Measurements from ENCODE around the gene PSMG4. TPM values are rescaled to one million over a fixed set of nuclear protein-coding genes. Genes with fewer than 3 reads are reported as not detected.
"Not testable (repeated sequence)": the region's sequence is repeated elsewhere in the genome, so short reads cannot be mapped to it uniquely, and the experiment has no call there.

PSMG4 gene
- total and polyA plus RNA-seq, 2 donors from 2014 or later = 24.9 to 36.8 TPM

DNA sequence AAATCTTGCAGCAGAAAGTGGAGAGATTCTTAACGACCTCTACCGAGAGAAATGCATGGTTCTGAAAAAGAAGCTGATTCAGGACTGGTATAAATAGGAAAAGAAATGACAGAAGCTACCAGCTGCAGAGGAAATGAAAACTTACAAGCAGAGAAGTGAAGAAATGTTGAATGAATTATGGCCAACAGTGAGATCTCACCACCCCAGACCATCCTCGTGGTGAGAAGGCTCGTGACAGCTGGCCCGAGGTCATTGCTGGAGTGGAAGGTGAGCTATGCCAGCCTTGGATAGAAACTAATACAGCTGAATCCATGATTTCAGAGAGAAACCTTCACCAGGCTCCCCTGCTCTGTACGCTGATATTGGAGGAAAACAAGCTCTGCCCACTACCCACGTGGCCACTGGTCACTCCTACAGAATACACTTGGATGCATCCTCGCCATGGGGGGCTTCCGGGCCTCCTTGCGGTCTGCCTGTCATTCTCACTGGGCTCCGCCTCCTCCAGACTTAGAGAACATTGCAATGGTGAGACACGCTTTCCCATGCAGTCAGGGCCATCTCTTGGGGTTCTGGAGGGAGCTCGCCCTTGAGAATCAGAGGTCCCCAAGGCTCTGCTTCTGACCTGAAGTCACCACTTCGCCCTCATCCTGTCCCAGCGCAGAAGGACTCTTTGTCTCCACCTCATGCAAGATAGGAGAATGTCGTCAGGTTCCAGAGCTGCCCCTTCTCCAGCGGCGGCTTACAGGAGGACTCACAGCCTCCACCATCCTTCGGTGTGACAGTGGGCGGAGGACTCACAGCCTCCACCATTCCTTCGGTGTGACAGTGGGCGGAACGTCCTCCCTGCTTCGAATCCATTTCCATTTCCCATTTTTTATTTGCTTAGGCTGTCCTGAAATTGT, 20.7 kb upstream of the PSMG4 start:
- FAIRE-seq (no peak), DNase-seq (no peak)
- H3K9me3 ChIP-seq (ENCODE audit: control insufficient read depth in 2 of 3, insufficient read depth in 1 of 3, low read length in 3 of 3) = no peaks in the 10 kb centered on the region
- H3K27ac ChIP-seq (ENCODE audit: low read depth in 2 of 2, low read length in 2 of 2) = no peak overlapping the region
- H3K4me3 ChIP-seq (ENCODE audit: low read length in 3 of 3) = no peak overlapping the region
- peaks cover 6% of the 10 kb centered on the region for H3K27me3 ChIP-seq (ENCODE audit: control insufficient read depth, insufficient read depth, low read length)
- H3K4me1 ChIP-seq (ENCODE audit: control insufficient read depth in 2 of 3, insufficient read depth in 2 of 3, low read depth in 1 of 3, low read length in 3 of 3) = no peaks in the 10 kb centered on the region
- H3K36me3 ChIP-seq (ENCODE audit: control insufficient read depth in 2 of 3, insufficient read depth in 3 of 3, low read length in 3 of 3) = no peaks in the 10 kb centered on the region
- TF ChIP-seq, protein P1, sequence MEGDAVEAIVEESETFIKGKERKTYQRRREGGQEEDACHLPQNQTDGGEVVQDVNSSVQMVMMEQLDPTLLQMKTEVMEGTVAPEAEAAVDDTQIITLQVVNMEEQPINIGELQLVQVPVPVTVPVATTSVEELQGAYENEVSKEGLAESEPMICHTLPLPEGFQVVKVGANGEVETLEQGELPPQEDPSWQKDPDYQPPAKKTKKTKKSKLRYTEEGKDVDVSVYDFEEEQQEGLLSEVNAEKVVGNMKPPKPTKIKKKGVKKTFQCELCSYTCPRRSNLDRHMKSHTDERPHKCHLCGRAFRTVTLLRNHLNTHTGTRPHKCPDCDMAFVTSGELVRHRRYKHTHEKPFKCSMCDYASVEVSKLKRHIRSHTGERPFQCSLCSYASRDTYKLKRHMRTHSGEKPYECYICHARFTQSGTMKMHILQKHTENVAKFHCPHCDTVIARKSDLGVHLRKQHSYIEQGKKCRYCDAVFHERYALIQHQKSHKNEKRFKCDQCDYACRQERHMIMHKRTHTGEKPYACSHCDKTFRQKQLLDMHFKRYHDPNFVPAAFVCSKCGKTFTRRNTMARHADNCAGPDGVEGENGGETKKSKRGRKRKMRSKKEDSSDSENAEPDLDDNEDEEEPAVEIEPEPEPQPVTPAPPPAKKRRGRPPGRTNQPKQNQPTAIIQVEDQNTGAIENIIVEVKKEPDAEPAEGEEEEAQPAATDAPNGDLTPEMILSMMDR (IDR thresholded peaks at IDR 0.05; ENCODE audit: borderline replicate concordance, extremely low read depth, insufficient read depth) = no peak
- H3K9ac ChIP-seq (ENCODE audit: low read length in 3 of 3) = no peak overlapping the region
- intact Hi-C loops (cut with DNase I) = no loop called here

DNA sequence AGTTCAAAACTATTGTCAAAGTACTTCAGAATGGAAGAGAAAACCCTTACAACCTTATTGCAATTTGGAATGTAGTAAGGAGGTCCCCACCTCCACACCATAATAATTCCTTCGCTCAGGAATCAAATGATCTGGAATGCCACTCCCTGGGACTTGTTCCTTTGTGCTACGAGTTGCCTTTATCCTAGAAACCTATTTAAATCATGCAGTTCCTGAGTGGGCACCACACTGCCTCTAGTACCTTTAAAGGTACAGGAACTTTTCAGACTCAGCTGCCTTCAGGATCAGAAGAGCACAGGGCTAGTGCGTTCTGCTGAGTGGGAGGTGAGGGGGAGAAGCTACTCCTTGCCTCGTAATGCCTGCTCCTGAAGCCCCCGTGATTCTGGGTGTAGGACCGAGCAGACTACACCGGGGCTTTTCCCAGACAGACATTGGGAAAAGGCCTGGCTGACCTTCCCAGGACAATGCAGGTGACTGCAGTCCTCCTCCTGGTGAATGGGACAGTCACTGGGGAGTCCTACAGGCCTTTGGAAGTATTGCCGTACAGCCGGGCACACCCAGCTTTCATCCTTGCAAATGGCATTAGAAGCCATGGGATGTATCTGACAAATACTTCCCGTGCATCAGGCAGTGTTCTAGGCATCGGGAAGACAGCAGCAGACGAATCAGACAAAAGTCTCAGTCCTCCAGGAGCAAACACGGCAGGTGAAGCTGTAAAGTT, 19.5 kb upstream of the PSMG4 start:
- no peak for FAIRE-seq
- Histone ChIP-seq H3K27me3 (ENCODE audit: control insufficient read depth, insufficient read depth, low read length) (no peaks in the 10 kb centered on the region), H3K4me1 (ENCODE audit: control insufficient read depth in 2 of 3, insufficient read depth in 2 of 3, low read depth in 1 of 3, low read length in 3 of 3) (no peaks in the 10 kb centered on the region), H3K9ac (ENCODE audit: low read length in 3 of 3) (no peak overlapping the region), H3K4me3 (ENCODE audit: low read length in 3 of 3) (no peak overlapping the region), H3K9me3 (ENCODE audit: control insufficient read depth in 2 of 3, insufficient read depth in 1 of 3, low read length in 3 of 3) (no peaks in the 10 kb centered on the region), H3K36me3 (ENCODE audit: control insufficient read depth in 2 of 3, insufficient read depth in 3 of 3, low read length in 3 of 3) (no peaks in the 10 kb centered on the region), H3K27ac (ENCODE audit: low read depth in 2 of 2, low read length in 2 of 2) (no peak overlapping the region)
- intact Hi-C loops (cut with DNase I) = no loop called here
- no peak for DNase-seq
- TF ChIP-seq, protein P1 (IDR thresholded peaks at IDR 0.05; ENCODE audit: borderline replicate concordance, extremely low read depth, insufficient read depth) = no peak

DNA sequence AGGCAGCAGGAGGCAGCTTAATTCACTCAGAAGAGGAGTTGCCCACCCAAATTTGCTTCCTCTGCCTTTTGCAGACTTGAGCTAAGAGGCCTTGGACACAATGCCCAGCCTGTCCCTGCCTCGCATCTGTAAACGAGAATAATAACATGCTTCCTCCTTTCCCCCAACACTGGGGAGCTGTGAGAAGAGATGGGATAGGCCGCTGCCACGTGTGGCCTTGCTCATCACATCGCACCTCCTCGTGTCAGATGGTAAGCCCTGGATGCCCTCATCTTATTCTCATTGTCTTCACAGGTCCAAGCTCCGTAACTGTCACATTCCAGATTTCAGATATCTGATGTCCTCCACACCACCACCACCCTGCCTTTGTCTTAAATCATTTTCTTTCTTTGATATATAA, 18.2 kb upstream of the PSMG4 start:
- intact Hi-C loops (cut with DNase I) = loop anchor here (10.0 kb wide), 2 partner anchors 76 to 116 kb away; no protein-coding TSS in a partner anchor
- TF ChIP-seq, protein P1 (IDR thresholded peaks at IDR 0.05; ENCODE audit: borderline replicate concordance, extremely low read depth, insufficient read depth) = no peak
- DNase-seq (no peak), FAIRE-seq (no peak)
- H3K27me3 ChIP-seq (ENCODE audit: control insufficient read depth, insufficient read depth, low read length) = no peaks in the 10 kb centered on the region
- H3K9me3 ChIP-seq (ENCODE audit: control insufficient read depth in 2 of 3, insufficient read depth in 1 of 3, low read length in 3 of 3) = no peaks in the 10 kb centered on the region
- H3K9ac ChIP-seq (ENCODE audit: low read length in 3 of 3) = no peak overlapping the region
- no peak overlapping the region for H3K27ac ChIP-seq (ENCODE audit: low read depth in 2 of 2, low read length in 2 of 2)
- no peaks in the 10 kb centered on the region for H3K36me3 ChIP-seq (ENCODE audit: control insufficient read depth in 2 of 3, insufficient read depth in 3 of 3, low read length in 3 of 3)
- H3K4me1 ChIP-seq (ENCODE audit: control insufficient read depth in 2 of 3, insufficient read depth in 2 of 3, low read depth in 1 of 3, low read length in 3 of 3) = no peaks in the 10 kb centered on the region
- no peak overlapping the region for H3K4me3 ChIP-seq (ENCODE audit: low read length in 3 of 3)

DNA sequence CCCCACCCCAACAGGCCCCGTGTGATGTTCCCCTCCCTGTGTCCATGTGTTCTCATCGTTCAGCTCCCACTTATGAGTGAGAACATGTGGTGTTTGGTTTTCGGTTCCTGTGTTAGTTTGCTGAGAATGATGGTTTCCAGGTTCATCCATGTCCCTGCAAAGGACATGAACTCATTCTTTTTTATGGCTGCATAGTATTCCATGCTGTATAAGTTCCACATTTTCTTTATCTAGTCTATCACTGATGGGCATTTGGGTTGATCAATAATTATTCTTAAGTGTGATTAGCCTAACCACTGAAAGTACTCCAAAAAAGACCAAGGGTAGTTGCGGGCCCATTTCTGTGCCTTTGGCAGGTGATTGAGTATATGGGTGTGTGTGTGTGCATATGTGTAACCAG, 17.0 kb upstream of the PSMG4 start:
- H3K27ac ChIP-seq (ENCODE audit: low read depth in 2 of 2, low read length in 2 of 2); H3K36me3 ChIP-seq (ENCODE audit: control insufficient read depth in 2 of 3, insufficient read depth in 3 of 3, low read length in 3 of 3); FAIRE-seq; H3K9me3 ChIP-seq (ENCODE audit: control insufficient read depth in 2 of 3, insufficient read depth in 1 of 3, low read length in 3 of 3); H3K4me1 ChIP-seq (ENCODE audit: control insufficient read depth in 2 of 3, insufficient read depth in 2 of 3, low read depth in 1 of 3, low read length in 3 of 3); H3K27me3 ChIP-seq (ENCODE audit: control insufficient read depth, insufficient read depth, low read length); H3K9ac ChIP-seq (ENCODE audit: low read length in 3 of 3); H3K4me3 ChIP-seq (ENCODE audit: low read length in 3 of 3): not testable (repeated sequence)
- intact Hi-C loops (cut with DNase I) = loop anchor here (10.0 kb wide), 2 partner anchors 77 to 117 kb away; no protein-coding TSS in a partner anchor
- DNase-seq = peak in 1 of 5 donors; percentile 5

Data from kidney (tissue), 14 donors.